Germinal center (tissue), 1 donor: ENCODE results near the gene CCL4.
"Not testable (repeated sequence)": the region's sequence is repeated elsewhere in the genome, so short reads cannot be mapped to it uniquely, and the experiment has no call there.

Source experiments
- DNase-seq: peaks from one replicate; pipeline ENCODE4 v3.0.0; 2012; ENCODE audit warnings: mixed read lengths, low spot score

Gene CCL4

DNA sequence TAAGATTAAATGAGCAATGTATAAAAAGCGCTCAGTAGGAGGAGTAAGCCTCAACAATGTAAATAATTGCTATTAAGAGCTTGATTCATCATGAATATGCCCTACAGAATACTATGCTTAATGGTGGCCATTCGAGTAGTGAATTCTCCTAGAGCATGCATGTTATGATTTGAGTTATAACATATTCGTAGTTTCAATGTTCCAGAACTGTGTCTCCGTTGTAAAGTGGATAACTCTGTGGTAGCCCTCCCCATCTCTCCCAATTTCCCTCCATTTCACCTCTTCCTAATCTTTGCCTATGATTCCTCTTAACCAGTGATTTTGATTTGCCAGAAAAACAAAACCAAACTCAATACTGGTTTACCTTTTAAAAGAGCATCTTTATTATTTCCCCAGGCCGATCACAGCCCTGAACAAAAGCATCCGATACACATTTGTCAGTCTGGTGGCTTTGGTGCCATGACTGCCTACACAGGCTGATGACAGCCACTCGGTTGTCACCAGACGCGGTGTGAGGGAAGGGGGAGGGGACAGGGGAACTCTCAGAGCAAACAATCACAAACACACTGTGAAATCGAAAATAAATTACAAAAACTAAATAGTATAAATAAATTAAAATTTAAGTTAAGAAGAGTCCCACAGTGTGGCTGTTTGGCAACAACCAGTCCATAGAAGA, 15.6 kb upstream of the CCL4 start:
- not testable (repeated sequence) for DNase-seq

GRCh38 chr17:36088670-36089338, 14.8 kb upstream of the CCL4 start:
- no peak for DNase-seq

DNA sequence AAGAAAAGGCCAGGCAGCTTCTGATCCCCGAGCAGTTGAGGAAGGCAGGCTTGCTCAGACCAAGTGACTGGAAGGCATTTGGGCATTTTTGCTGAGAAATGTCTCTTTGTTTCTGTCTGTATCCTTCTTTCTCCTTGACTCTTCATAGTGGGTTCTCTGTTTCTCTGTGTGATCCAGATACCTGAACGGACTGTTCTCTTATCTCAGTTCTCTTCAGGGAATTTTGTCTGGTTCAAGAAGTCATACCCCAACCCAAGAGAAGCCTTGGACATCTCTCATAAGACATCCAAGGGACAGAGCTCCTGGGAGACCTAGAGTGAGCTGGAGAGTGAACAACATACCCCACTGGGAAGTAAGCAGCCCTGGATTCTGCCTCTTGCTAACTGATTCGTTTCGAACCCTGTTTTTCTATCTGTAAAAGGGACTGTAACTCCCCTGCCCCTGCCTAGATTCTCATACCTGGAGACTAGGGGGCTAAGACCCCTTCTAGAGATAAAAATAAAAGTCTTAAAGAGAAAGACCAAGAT, 14.2 kb upstream of the CCL4 start:
- no peak for DNase-seq

- DNase-seq, result peak; percentile 54
Measured at GRCh38 chr17:36089888-36090836, 13.5 kb upstream of the CCL4 start, which contains the start of gene CCL3. CCL3 (minus strand) TSS chr17:36090143; CDS start chr17:36090058, 85 bp downstream.

GRCh38 chr17:36092230-36092629, 11.4 kb upstream of the CCL4 start:
- DNase-seq, result no peak

- DNase-seq, result not testable (repeated sequence)
Measured at GRCh38 chr17:36092715-36093114, 10.9 kb upstream of the CCL4 start.

DNA sequence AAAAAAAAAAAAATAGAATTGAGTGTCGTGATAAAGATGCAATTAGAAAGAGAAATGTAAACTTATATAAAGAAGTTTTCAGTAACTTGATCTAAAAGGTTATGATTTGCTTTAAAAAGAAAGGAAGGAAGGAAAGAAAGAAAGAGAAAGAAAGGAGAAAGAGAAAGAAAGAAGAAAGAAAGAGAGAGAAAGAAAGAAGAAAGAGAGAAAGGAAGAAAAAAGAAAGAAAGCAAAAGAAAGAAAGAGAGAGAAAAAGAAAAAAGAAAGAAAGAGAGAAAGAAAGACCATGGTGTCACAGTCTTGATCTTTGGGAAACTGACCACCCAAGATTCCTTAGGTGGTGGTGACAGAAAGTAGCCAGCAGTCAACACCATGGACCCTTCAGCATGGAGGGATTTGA, 9.4 kb upstream of the CCL4 start:
- DNase-seq, result no peak

DNA sequence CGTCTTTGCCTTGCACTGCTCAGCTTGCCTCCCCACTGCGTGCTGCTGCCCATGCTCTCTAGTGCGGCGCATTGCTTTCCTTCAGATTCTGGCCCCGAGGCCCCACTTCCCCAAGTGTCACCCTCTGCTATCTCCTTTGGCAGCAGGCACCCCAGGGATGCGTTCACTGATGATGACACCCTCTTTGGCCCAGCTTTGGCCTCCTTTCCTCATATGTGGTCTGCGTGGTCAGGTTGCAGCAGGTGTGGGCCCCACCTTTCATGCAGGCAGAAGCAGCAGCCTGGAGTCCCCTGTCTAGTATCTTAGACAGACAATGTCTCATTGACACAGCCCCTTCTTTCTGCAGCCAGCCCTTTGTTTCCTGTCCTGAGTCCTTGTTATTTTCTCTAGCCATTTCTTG, 8.9 kb upstream of the CCL4 start:
- DNase-seq, result no peak

- DNase-seq, result no peak
Measured at GRCh38 chr17:36095992-36096391, 7.6 kb upstream of the CCL4 start.

- DNase-seq, result not testable (repeated sequence)
Measured at GRCh38 chr17:36099004-36099403, 4.6 kb upstream of the CCL4 start.

DNA sequence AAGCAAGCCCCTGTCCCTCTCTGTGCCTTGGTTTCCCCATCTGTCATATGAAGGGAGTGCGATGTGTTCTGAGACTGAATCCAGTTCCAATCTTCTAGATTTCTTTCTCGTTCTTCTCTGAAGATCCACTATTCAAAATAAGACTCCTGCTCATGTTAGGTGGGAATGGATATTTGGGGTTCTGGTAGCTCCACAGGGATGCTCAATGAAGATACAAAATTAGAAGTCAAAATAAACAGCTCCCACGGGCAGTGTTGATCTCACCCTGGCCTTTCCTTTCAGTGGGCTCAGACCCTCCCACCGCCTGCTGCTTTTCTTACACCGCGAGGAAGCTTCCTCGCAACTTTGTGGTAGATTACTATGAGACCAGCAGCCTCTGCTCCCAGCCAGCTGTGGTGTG, 619 bp downstream of the CCL4 start:
- DNase-seq, result not testable (repeated sequence)

- no peak for DNase-seq
Measured at GRCh38 chr17:36104701-36105181, 1.1 kb downstream of the CCL4 start.

DNA sequence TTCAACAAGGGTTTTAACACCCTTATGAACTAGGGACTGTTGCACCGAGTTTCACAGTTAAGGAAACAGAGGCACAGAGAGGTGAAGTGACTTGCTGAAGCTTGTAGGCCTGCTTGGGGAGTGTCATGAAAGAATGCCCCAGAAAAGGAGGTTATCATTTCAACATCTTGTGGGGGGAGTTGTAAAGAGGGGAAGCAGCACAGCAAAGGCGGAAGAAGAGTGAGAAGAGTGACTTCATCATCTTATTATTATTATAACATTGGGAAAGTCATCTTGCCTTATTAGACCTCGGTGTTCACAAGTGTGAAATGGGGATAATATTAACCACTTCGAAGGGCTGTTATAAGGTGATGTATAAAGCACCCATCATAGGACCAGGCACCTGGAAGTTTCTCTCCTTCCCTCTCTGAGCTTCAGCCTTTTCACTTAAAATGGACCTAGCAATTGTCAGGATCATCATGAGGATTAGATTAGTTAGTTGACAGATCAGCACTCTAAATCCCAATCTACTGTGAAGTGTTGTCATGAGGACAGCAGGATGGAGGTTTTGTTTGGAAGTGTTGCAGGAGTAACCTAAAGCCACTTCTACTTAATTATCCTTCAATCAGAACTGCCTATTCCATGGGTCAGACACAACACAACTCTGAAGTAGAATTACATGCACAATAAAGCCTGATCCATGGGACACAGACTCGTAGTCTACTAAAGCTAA, 2.3 kb downstream of the CCL4 start:
- DNase-seq, result no peak

DNA sequence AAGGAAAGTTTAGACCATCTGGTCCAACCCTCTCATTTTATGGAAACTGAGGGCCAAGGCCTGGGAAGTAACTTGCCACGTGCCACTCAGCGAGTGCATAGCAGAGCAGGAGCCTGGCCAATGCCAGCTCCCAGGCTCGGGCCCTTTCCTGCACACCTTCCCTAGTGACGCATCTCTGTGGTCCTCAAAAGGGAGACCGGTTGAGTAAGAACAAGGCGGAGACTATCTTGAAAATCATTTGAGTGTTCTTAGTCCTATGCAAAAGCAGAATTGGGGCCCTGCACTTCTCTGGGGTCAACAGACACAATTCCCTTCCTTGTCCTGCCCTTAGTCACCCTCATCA, 2.8 kb downstream of the CCL4 start:
- no peak for DNase-seq

DNA sequence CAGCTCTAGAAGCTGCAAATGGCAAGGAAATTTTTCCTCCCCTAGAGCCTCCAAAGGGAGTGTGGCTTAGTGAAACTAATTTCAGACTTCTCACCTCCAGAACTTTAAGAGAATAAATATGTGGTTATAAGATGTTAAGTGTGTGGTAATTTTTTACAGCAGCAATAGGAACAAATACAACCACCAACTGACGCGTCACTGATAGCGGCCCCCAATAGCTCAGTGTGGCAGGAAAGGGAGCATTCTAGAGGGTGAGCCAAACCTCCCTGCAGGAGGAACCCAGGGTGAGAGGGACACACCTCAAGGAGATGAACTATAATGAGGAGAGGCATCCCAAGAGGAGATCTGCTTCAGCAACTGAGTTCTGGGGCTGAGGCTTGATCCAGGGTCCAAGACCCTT, 4.0 kb downstream of the CCL4 start:
- DNase-seq, result no peak

DNA sequence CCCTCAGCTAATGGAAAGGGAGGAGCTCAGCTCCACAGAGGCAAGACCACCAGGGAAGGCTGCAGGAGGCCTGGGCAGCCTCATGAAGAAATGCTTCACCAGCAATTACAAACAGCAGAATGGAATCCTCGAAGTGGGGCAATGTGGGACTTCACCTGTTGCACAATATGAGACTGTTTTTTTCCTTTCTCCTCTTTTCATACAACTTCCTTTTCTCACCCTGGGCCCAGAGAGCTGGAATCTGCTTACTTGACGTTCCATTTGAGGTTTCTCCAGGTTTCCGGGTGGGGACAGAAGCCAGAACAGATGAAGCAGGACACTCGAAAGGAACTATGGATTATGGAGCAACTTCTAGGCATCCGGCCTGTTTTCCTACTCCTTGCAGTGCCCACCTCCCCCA, 4.6 kb downstream of the CCL4 start:
- DNase-seq, result not testable (repeated sequence)

DNA sequence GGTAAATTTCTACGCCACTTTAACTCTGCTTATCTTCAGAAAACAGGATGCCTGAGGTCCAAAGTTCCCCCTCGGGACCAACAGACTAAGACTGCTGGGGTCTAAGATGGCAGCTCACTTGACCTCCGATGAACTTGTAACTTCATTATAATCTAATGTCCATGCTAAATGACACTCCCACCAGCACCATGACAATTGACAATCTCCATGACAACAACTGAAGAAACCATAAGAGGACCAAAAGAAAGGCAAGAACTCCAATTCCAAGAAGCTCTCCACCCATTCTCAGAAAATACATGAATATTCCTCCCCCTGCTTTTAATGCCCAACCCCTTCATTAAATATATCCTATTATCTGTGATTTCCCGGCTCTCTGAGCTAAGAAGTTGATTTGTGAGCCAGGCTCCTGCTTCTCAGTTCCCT, 7.5 kb downstream of the CCL4 start:
- no peak for DNase-seq

- DNase-seq, result no peak
Measured at GRCh38 chr17:36112572-36112971, 8.9 kb downstream of the CCL4 start.

DNA sequence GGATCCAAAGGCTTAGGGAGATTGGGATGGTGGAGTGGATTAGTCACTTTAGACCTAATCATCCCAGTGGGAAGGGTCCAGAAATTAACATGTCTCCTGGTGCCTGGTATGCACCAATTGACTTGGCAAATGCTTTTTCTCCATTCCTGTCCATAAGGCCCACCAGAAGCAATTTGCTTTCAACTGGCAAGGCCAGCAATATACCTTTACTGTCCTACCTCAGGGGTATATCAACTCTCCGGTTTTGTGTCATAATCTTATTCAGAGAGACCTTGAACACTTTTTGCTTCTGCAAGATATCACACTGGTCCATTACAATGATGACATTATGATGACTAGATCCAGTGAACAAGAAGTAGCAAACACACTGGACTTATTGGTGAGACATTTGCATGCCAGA, 9.5 kb downstream of the CCL4 start:
- not testable (repeated sequence) for DNase-seq

GRCh38 chr17:36114971-36115648, 11.5 kb downstream of the CCL4 start:
- not testable (repeated sequence) for DNase-seq

- not testable (repeated sequence) for DNase-seq
Measured at GRCh38 chr17:36115649-36115977, 12.0 kb downstream of the CCL4 start.
